SU-DHL-6 (cell line): ENCODE results near the gene IFNL4.

Experiments used
- H2AFZ ChIP-seq: fragments of 200-600 bp; sonication (generic); 2 replicates; pipeline ENCODE4 v1.6.1; 2014; ENCODE audit warnings: low read depth, mild to moderate bottlenecking, moderate library complexity, mixed read lengths, antibody characterized with exemption, low read length; ENCODE audit not compliant: severe bottlenecking
- H3F3A ChIP-seq: fragments of 200-600 bp; shearing (Covaris generic); 2 replicates; pipeline ENCODE4 v1.6.0; 2016; ENCODE audit warnings: antibody characterized with exemption, mild to moderate bottlenecking; ENCODE audit not compliant: insufficient read depth
- H3K27ac ChIP-seq: fragments of 200-600 bp; sonication (generic); 2 replicates; pipeline ENCODE4 v1.5.1; 2016; ENCODE audit warnings: low read depth, mild to moderate bottlenecking, low read length, moderate library complexity, mixed read lengths
- H3K27me3 ChIP-seq: fragments of 200-600 bp; sonication (generic), shearing (Covaris generic); 2 replicates; pipeline ENCODE4 v1.6.0; 2014; ENCODE audit warnings: mild to moderate bottlenecking, low read length
- H3K36me3 ChIP-seq: fragments of 200-600 bp; sonication (generic); 2 replicates; pipeline ENCODE4 v1.6.1; 2014; ENCODE audit warnings: mild to moderate bottlenecking, low read length, mixed read lengths
- H3K4me2 ChIP-seq: fragments of 300-600, 200-600 bp; shearing (Covaris generic), sonication (generic); 2 replicates; pipeline ENCODE4 v1.6.0; 2014; ENCODE audit warnings: low read length, low read depth, mild to moderate bottlenecking; ENCODE audit not compliant: poor library complexity, severe bottlenecking
- H3K4me3 ChIP-seq: fragments of 200-600 bp; sonication (generic); 2 replicates; pipeline ENCODE4 v1.5.1; 2014; ENCODE audit warnings: antibody characterized with exemption, low read length, mild to moderate bottlenecking, mixed read lengths; ENCODE audit not compliant: insufficient read depth, poor library complexity, severe bottlenecking
- H3K79me2 ChIP-seq: fragments of 200-600 bp; sonication (generic); 2 replicates; pipeline ENCODE4 v1.6.1; 2014; ENCODE audit warnings: mild to moderate bottlenecking, low read length, moderate library complexity; ENCODE audit not compliant: insufficient read depth
- H3K9ac ChIP-seq: fragments of 200-600 bp; sonication (generic); 2 replicates; pipeline ENCODE4 v1.7.0; 2014; ENCODE audit warnings: mild to moderate bottlenecking, low read length
- H3K9me2 ChIP-seq: fragments of 200-600 bp; sonication (generic); replicated peaks from 2 replicates; pipeline ENCODE4 v1.6.1; 2014; ENCODE audit warnings: low read length; ENCODE audit not compliant: insufficient read depth
- H3K9me3 ChIP-seq: fragments of 200-600 bp; sonication (generic); 2 replicates; pipeline ENCODE4 v1.6.1; 2014; ENCODE audit warnings: low read length, mixed read lengths; ENCODE audit not compliant: insufficient read depth
- H4K20me1 ChIP-seq: fragments of 200-600 bp; sonication (generic); 2 replicates; pipeline ENCODE4 v1.6.1; 2014; ENCODE audit warnings: low read depth, mild to moderate bottlenecking, antibody characterized with exemption, low read length, moderate library complexity, mixed read lengths
- EZH2phosphoT487 ChIP-seq: fragments of 200-600 bp; sonication (generic), shearing (Covaris generic); conservative IDR thresholded peaks from 2 replicates; pipeline ENCODE4 v1.6.1; 2018; ENCODE audit warnings: mild to moderate bottlenecking, antibody characterized with exemption, low read length, moderate library complexity, mixed read lengths
- TF ChIP-seq, protein P1 (sequence below): fragments of 200-600 bp; sonication (generic); IDR thresholded peaks from one replicate; pipeline ENCODE4 v1.5.1; 2017; ENCODE audit warnings: antibody characterized with exemption, mild to moderate bottlenecking, low read length, moderate library complexity; ENCODE audit not compliant: insufficient read depth, poor library complexity, severe bottlenecking

IFNL4 gene

DNA sequence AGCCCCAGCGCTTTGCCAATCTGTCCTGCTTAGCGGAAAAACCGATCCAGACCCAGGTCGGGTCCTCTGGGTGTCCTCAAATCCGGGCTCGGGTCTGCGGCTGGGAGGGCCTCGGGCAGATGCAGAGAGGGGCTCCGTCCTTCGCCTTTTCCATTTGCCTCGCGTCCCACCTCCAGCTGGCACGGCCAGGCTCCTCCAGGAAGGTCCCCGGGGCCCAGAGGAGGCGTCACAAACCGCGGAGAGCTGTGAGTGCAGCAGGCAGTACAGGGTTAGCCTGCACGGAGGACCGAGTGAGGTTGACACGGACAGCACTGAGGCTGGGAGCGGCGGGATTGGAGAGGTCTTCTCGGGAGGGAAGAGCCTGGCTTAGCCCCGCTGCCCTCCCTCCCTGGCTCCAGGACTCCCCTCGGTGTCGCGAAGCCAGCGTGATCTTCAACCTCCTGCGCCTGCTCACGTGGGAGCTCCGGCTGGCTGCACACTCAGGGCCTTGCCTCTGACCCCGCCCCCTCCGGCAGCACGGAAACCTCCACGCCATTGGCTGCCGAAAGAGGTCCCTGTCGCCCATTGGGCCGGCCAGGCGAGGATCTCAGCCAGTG, 16.8 kb upstream of the IFNL4 start:
- H3K36me3 ChIP-seq = no peaks in the 10 kb centered on the region
- no peaks in the 10 kb centered on the region for H3F3A ChIP-seq
- TF ChIP-seq EZH2phosphoT487 = no peak
- TF ChIP-seq, protein P1, sequence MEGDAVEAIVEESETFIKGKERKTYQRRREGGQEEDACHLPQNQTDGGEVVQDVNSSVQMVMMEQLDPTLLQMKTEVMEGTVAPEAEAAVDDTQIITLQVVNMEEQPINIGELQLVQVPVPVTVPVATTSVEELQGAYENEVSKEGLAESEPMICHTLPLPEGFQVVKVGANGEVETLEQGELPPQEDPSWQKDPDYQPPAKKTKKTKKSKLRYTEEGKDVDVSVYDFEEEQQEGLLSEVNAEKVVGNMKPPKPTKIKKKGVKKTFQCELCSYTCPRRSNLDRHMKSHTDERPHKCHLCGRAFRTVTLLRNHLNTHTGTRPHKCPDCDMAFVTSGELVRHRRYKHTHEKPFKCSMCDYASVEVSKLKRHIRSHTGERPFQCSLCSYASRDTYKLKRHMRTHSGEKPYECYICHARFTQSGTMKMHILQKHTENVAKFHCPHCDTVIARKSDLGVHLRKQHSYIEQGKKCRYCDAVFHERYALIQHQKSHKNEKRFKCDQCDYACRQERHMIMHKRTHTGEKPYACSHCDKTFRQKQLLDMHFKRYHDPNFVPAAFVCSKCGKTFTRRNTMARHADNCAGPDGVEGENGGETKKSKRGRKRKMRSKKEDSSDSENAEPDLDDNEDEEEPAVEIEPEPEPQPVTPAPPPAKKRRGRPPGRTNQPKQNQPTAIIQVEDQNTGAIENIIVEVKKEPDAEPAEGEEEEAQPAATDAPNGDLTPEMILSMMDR = no peak
- H3K9ac ChIP-seq = no peak overlapping the region
- no peaks in the 10 kb centered on the region for H3K79me2 ChIP-seq
- no peaks in the 10 kb centered on the region for H3K27me3 ChIP-seq
- no peaks in the 10 kb centered on the region for H4K20me1 ChIP-seq
- no peaks in the 10 kb centered on the region for H3K9me2 ChIP-seq
- no peak overlapping the region for H3K27ac ChIP-seq
- H3K4me3 ChIP-seq = no peak overlapping the region
- no peak overlapping the region for H3K4me2 ChIP-seq
- no peak overlapping the region for H2AFZ ChIP-seq
- H3K9me3 ChIP-seq = no peaks in the 10 kb centered on the region

DNA sequence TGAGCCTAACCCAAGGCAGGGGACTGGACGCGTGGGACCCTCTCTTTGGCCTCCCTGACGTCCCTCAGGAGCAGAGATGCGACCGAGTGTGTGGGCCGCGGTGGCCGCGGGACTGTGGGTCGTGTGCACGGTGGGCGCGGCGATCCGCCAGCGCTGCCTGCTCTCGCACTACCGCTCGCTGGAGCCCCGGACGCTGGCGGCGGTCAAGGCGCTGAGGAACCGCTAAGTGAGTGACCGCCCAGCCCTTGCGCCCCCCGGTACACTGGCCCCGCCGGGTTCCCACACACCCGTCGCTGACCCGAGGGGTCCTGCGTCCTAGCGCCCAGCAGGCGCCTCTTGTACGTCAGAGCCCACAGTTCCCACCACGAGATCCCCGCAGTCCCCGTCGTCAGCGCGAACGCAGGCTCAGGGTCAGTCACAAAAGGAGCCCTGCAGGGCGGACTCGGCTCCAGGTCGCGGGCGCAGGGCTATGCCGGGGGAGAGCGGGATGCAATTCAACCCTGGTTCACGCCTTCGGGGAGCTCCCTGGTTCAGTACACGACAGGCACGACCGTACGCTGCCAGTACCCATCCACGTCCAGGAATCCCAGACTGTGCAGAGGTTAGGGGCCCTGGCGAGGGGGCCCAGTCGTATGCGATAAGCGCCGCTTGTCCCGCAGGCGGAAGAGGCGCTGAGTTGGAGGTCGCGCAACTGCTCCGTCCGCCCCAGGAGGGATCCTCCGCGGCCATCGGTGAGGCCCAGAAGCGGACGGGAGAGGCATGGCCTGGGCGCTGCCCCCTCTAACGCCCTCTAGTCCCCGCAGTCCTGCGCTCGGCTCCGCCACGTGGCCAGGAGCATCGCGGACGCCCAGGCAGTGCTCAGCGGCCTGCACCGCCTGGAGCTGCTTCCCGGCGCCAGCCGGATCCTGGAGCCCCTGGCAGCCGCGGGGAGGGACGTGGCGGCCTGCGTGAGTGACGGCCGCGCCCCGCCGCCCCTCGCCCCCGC, 15.9 kb upstream of the IFNL4 start:
- H3K4me3 ChIP-seq = no peak overlapping the region
- H3F3A ChIP-seq = no peaks in the 10 kb centered on the region
- H3K9me3 ChIP-seq = no peaks in the 10 kb centered on the region
- no peaks in the 10 kb centered on the region for H3K36me3 ChIP-seq
- no peak overlapping the region for H2AFZ ChIP-seq
- no peak overlapping the region for H3K27ac ChIP-seq
- H4K20me1 ChIP-seq = no peaks in the 10 kb centered on the region
- no peaks in the 10 kb centered on the region for H3K27me3 ChIP-seq
- no peak for TF ChIP-seq EZH2phosphoT487
- TF ChIP-seq, protein P1 = no peak
- H3K9ac ChIP-seq = no peak overlapping the region
- H3K4me2 ChIP-seq = no peak overlapping the region
- H3K79me2 ChIP-seq = no peaks in the 10 kb centered on the region
- no peaks in the 10 kb centered on the region for H3K9me2 ChIP-seq

DNA sequence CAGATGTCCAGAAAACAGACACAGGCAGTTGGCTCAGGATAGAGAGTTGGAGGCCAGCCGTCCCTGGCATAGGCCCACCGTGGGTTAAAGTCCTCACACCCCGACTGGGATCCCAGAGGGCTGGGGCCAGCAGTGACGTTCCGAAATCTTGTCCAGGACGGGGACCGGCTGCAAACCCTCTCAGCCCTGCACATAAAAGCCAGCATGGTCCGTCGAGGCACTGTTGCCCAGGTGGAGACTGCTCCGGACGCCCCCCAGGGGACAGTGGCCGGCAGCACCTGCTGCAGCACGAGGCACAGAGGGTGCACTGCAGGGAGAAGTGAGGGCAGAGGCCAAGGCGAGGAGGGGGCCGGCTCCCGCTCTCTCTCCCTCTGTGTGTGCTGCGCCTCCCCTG, 15.3 kb upstream of the IFNL4 start:
- H3K36me3 ChIP-seq = no peaks in the 10 kb centered on the region

More for the DNA sequence above, 15.3 kb upstream of the IFNL4 start:
- Histone ChIP-seq H3K4me3 (no peak overlapping the region), H4K20me1 (no peaks in the 10 kb centered on the region), H3K79me2 (no peaks in the 10 kb centered on the region), H3K9me3 (no peaks in the 10 kb centered on the region), H3F3A (no peaks in the 10 kb centered on the region), H3K9me2 (no peaks in the 10 kb centered on the region), H3K9ac (no peak overlapping the region), H2AFZ (no peak overlapping the region), H3K27me3 (no peaks in the 10 kb centered on the region), H3K4me2 (no peak overlapping the region), H3K27ac (no peak overlapping the region)
- TF ChIP-seq, protein P1 = no peak
- TF ChIP-seq EZH2phosphoT487 = no peak
